Brain microvascular endothelial cell (primary cell): ENCODE measurements around the gene CYB5D1.

Source experiments
- DNase-seq: peaks from one replicate; pipeline ENCODE4 v3.0.0-alpha.2; 2020
- H3K27ac ChIP-seq: fragments of 250-450 bp; sonication (Bioruptor Pico); 2 replicates; pipeline ENCODE4 v1.5.1; 2020; ENCODE audit warnings: mild to moderate bottlenecking, moderate library complexity
- H3K27me3 ChIP-seq: fragments of 250-450 bp; sonication (Bioruptor Pico); replicated peaks from 2 replicates; pipeline ENCODE4 v1.5.1; 2020; ENCODE audit warnings: mild to moderate bottlenecking
- H3K36me3 ChIP-seq: fragments of 250-450 bp; sonication (Bioruptor Pico); replicated peaks from 2 replicates; pipeline ENCODE4 v1.5.1; 2020; ENCODE audit warnings: mild to moderate bottlenecking
- H3K4me3 ChIP-seq: 2 replicates; pipeline ENCODE4 v1.5.1; 2011; ENCODE audit warnings: low read depth, mild to moderate bottlenecking, control low read depth, low read length, moderate library complexity
- CTCF ChIP-seq: IDR thresholded peaks from 2 replicates; pipeline ENCODE4 v1.5.1; 2011; ENCODE audit warnings: low read depth, mild to moderate bottlenecking, moderate library complexity, low read length, control low read depth, inconsistent platforms; ENCODE audit errors: missing control alignments
- in situ Hi-C: cut with HindIII; loops from 2 replicates; pipeline ENCODE4 v1.10.0; 2017; ENCODE audit warnings: low sequenced_read_pairs, low pct_ligation_motif_present

CYB5D1 gene

DNA sequence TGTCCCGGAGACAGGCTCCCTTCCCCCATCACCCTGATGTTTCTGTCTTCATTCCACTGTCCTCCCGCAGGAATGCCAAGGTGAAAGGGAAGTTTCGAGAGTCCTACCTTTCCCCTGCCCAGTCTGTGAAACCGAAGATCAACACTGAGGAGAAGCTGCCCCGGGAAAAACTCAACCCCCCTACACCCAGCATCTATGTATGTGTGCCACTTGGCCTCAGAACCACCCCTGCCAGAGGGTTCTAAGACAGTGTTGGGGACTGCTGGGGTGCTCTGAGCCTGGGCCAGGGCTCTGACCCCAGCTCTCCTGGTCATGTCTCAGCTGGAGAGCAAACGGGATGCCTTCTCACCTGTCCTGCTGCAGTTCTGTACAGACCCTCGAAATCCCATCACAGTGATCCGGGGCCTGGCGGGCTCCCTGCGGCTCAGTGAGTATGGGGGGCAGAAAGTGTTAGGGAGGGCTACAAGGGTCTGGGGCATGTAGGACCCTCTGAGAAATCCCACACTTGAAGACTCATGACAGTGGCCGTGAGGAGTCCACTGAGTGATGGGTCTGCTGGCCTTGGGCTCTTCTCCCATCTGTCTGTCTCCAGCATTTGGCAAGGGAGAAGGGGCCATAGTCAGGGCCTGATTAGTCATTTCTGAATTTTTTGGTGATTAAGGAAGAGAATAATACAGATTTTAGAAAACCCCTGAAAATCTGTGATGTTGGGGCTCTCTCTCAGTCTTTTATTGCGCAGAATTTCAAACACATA lies 7.9 kb upstream of the CYB5D1 start:
- TF ChIP-seq CTCF, result no peak
- no peak overlapping the region for H3K4me3 ChIP-seq
- peaks cover 50% of the 10 kb centered on the region for H3K36me3 ChIP-seq
- H3K27ac ChIP-seq, result no peak overlapping the region
- no peak for DNase-seq
- no peaks in the 10 kb centered on the region for H3K27me3 ChIP-seq
- in situ Hi-C loops, result no loop called here

DNA sequence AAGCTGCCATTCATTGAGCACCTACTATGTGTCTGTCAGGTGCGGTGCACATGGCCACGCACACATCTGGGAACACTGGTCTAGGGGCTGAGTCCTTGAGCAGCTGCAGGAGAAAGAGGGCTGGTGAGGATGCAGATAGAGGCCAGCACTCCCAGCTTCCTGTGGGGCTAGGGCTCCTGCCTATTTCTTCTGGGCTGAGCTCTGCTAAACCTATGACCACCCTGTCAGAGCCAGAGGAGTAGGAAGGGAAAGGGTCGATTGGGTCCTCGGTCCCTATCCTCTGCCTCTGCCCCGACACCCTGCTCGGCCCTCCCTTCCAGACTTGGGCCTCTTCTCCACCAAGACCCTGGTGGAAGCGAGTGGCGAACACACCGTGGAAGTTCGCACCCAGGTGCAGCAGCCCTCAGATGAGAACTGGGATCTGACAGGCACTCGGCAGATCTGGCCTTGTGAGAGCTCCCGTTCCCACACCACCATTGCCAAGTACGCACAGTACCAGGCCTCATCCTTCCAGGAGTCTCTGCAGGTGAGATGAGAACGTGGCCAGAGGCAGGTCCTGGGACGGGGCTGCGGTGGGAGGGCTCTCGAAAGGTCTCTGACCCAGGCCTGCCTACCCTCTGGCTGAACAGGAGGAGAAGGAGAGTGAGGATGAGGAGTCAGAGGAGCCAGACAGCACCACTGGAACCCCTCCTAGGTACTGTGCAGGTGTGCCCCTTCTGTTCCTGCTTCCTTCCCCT lies 6.9 kb upstream of the CYB5D1 start:
- Histone ChIP-seq H3K36me3 (peaks cover 50% of the 10 kb centered on the region), H3K4me3 (no peak overlapping the region), H3K27me3 (no peaks in the 10 kb centered on the region), H3K27ac (no peak overlapping the region)
- DNase-seq, result no peak
- TF ChIP-seq CTCF, result no peak
- in situ Hi-C loops, result no loop called here

GRCh38 chr17:7851438-7852261 lies 6.2 kb upstream of the CYB5D1 start:
- Histone ChIP-seq H3K27ac (no peak overlapping the region), H3K4me3 (no peak overlapping the region), H3K27me3 (no peaks in the 10 kb centered on the region), H3K36me3 (peaks cover 50% of the 10 kb centered on the region)
- TF ChIP-seq CTCF, result peak; percentile 92
- in situ Hi-C loops, result no loop called here
- peak; percentile 65 for DNase-seq

GRCh38 chr17:7852262-7852670 lies 5.5 kb upstream of the CYB5D1 start:
- H3K27ac ChIP-seq, result no peak overlapping the region
- no peak for TF ChIP-seq CTCF
- no peak overlapping the region for H3K4me3 ChIP-seq
- no peaks in the 10 kb centered on the region for H3K27me3 ChIP-seq
- in situ Hi-C loops, result no loop called here
- peaks cover 49% of the 10 kb centered on the region for H3K36me3 ChIP-seq
- no peak for DNase-seq

GRCh38 chr17:7852919-7853690 lies 4.7 kb upstream of the CYB5D1 start:
- DNase-seq, result no peak
- Histone ChIP-seq H3K27me3 (no peaks in the 10 kb centered on the region), H3K4me3 (no peak overlapping the region), H3K36me3 (peaks cover 44% of the 10 kb centered on the region), H3K27ac (no peak overlapping the region)
- in situ Hi-C loops, result no loop called here
- TF ChIP-seq CTCF, result no peak
